HepG2 (cell line): ENCODE measurements around the gene NSMCE1. TPM values are rescaled to one million over a fixed set of nuclear protein-coding genes. Genes with fewer than 3 reads are reported as not detected.

Experiments used
- ATAC-seq: fragments of 200-7000 bp; cut with Tn5 transposase; 3 replicates; pipeline ENCODE4 v1.9.1; 2020; ENCODE audit warnings: mild to moderate bottlenecking, moderate library complexity
- BruUV-seq: library from RNA; stranded (reverse); fragments of 400-500 nt; replicated peaks from 2 replicates; lab custom pipeline; 2021; lab: Mats Ljungman, UMichigan
- CTCF ChIA-PET: fragments of 300-600 bp; formaldehyde crosslinking; extraction: SDS; loops from one replicate; lab custom pipeline; 2021; ENCODE audit warnings: low total read pairs, inconsistent platforms, low intra/inter-chr PET ratio; lab: Yijun Ruan, JAX
- POLR2A ChIA-PET: fragments of 350-600 bp; sonication (Branson Sonifier 250); formaldehyde crosslinking; loops from one replicate; lab custom pipeline; 2020; ENCODE audit warnings: antibody characterized with exemption, inconsistent platforms; lab: Yijun Ruan, JAX
- DNase-seq: peaks from one replicate; pipeline ENCODE4 v3.0.0-alpha.2; 2015; ENCODE audit warnings: low spot score
- FAIRE-seq: peaks from 3 replicates; lab custom pipeline; 2011; peaks lifted over from hg19 to GRCh38; lab: Jason Lieb, UNC
- H2AFZ ChIP-seq: one replicate; pipeline ENCODE4 v1.6.1; 2011; ENCODE audit warnings: low read length, inconsistent platforms
- H3K27ac ChIP-seq: fragments of 300-600 bp; 3 replicates; pipeline ENCODE4 v1.8.0; 2011; ENCODE audit warnings: mixed run types, mild to moderate bottlenecking, mixed read lengths, low read length, inconsistent platforms; ENCODE audit not compliant: insufficient read depth; ENCODE audit errors: extremely low read length
- H3K27me3 ChIP-seq, 2 experiments: fragments of 200-600 bp in 1 of 2; 2 replicates in 1 of 2; 3 replicates in 1 of 2; pipeline versions ENCODE4 v1.6.0 to v1.8.0; 2011; ENCODE audit warnings: low read length in 2 of 2, mild to moderate bottlenecking in 2 of 2, moderate library complexity in 2 of 2, inconsistent platforms in 1 of 2; ENCODE audit not compliant: insufficient read depth in 2 of 2, control insufficient read depth in 1 of 2
- H3K36me3 ChIP-seq, 2 experiments: fragments of 200-600 bp in 1 of 2; replicated peaks in 1 of 2; 2 replicates in 1 of 2; 3 replicates in 1 of 2; pipeline versions ENCODE4 v1.5.1 to v1.8.0; 2011; ENCODE audit warnings: low read length in 2 of 2, inconsistent platforms in 1 of 2; ENCODE audit not compliant: insufficient read depth in 2 of 2, control insufficient read depth in 1 of 2
- H3K4me1 ChIP-seq: 2 replicates; pipeline ENCODE4 v1.5.1; 2012; ENCODE audit warnings: low read length, inconsistent platforms; ENCODE audit not compliant: insufficient read depth
- H3K4me2 ChIP-seq: 2 replicates; pipeline ENCODE4 v1.6.0; 2011; ENCODE audit warnings: low read depth, low read length, inconsistent platforms
- H3K4me3 ChIP-seq, 3 experiments: fragments of 200-600 bp in 1 of 3; sonication (generic), shearing (Covaris generic) in 1 of 3; replicated peaks in 1 of 3; 2 replicates each; pipeline ENCODE4 v1.5.1; 2011 to 2016; ENCODE audit warnings: low read length in 3 of 3, inconsistent platforms in 2 of 3, low read depth in 2 of 3, mild to moderate bottlenecking in 2 of 3, control low read depth in 1 of 3, mixed read lengths in 1 of 3; ENCODE audit not compliant: insufficient read depth in 1 of 3
- H3K79me2 ChIP-seq: one replicate; pipeline ENCODE4 v1.6.1; 2011; ENCODE audit warnings: low read length, inconsistent platforms; ENCODE audit not compliant: insufficient read depth
- H3K9ac ChIP-seq: 2 replicates; pipeline ENCODE4 v1.6.0; 2011; ENCODE audit warnings: mild to moderate bottlenecking, low read depth, low read length, inconsistent platforms; ENCODE audit not compliant: insufficient read depth
- H3K9me3 ChIP-seq: 2 replicates; pipeline ENCODE4 v1.5.1; 2012; ENCODE audit warnings: mild to moderate bottlenecking, low read length
- H4K20me1 ChIP-seq: 2 replicates; pipeline ENCODE4 v1.6.0; 2011; ENCODE audit warnings: inconsistent platforms, mild to moderate bottlenecking, low read length, moderate library complexity; ENCODE audit not compliant: insufficient read depth
- PATZ1 ChIP-seq: sonication (generic); formaldehyde crosslinking; IDR thresholded peaks from 2 replicates; pipeline ENCODE4 v1.4.0; 2020; ENCODE audit warnings: missing genetic modification reagents
- PRDM10 ChIP-seq: sonication (generic); formaldehyde crosslinking; IDR thresholded peaks from 2 replicates; pipeline ENCODE4 v1.4.0; 2020; ENCODE audit warnings: low read depth, missing genetic modification reagents
- PRMT3 ChIP-seq: sonication (generic); formaldehyde crosslinking; IDR thresholded peaks from 2 replicates; pipeline ENCODE4 v1.8.1; 2022; ENCODE audit warnings: low read depth, mild to moderate bottlenecking, moderate library complexity, missing genetic modification reagents, borderline replicate concordance
- ZNF296 ChIP-seq: sonication (generic); formaldehyde crosslinking; conservative IDR thresholded peaks from 2 replicates; pipeline ENCODE4 v1.5.0; 2020; ENCODE audit warnings: mild to moderate bottlenecking, missing genetic modification reagents
- ZNF713 ChIP-seq: sonication (generic); formaldehyde crosslinking; IDR thresholded peaks from 2 replicates; pipeline ENCODE4 v1.4.0; 2020; ENCODE audit warnings: mild to moderate bottlenecking, missing genetic modification reagents
- ZNF772 ChIP-seq: sonication (generic); formaldehyde crosslinking; IDR thresholded peaks from 2 replicates; pipeline ENCODE4 v1.5.0; 2020; ENCODE audit warnings: mild to moderate bottlenecking, missing genetic modification reagents
- WGBS: methylation state at CpG from one replicate; pipeline ENCODE4 v1.1.6; 2017; ENCODE audit warnings: low lambda C conversion rate; 5-methylcytosine and 5-hydroxymethylcytosine counted together
- in situ Hi-C: cut with HindIII; loops from 2 replicates; pipeline ENCODE4 v1.10.0; 2017; ENCODE audit warnings: low pct_unique_long_range_greater_than_20kb; ENCODE audit not compliant: extremely low pct_ligation_motif_present
- intact Hi-C: fragments of 100-400 bp; cut with micrococcal nuclease; formaldehyde crosslinking; loops from one replicate; pipeline ENCODE4 v1.10.0; 2022; ENCODE audit not compliant: unreplicated experiment
- polyA plus RNA-seq, 8 experiments: library from polyadenylated mRNA; depleted of rRNA in 3 of 8; stranded (reverse) in 7 of 8; unstranded in 1 of 8; fragments of >200 nt; fragmentation: Illumina TruSeq in 4 of 8; extraction: Trizol in 4 of 8; gene quantifications; 2 replicates each; pipeline versions ENCODE4 v1.2.1 to v1.2.3, GENCODE V29; 2011 to 2016; ENCODE audit warnings: low read depth in 4 of 8, missing spikeins in 1 of 8, mixed read lengths in 1 of 8; ENCODE audit not compliant: insufficient read depth in 1 of 8
- total RNA-seq, 5 experiments: library from RNA; depleted of rRNA; stranded (reverse); fragments of >200 nt; fragmentation: Illumina TruSeq; extraction: Trizol; gene quantifications; 2 replicates each; pipeline ENCODE4 v1.2.3, GENCODE V29; 2016; ENCODE audit warnings: low read depth in 1 of 5
- TF ChIP-seq, protein P1 (sequence below), 2 experiments: sonication (generic) in 1 of 2; formaldehyde crosslinking in 1 of 2; IDR thresholded peaks; 2 replicates each; pipeline versions ENCODE4 v1.4.0 to v1.6.1; 2018 to 2020; ENCODE audit warnings: missing genetic modification reagents in 2 of 2, borderline replicate concordance in 1 of 2, low read depth in 1 of 2, mild to moderate bottlenecking in 1 of 2, missing biosample characterization in 1 of 2

NSMCE1 gene
- total and polyA plus RNA-seq, 2 of the 13 experiments (the other 11 are each of a cell fraction or from before 2014, with no cell fraction given), result 42.7 to 52.9 TPM

GRCh38 chr16:27238591-27238990 is 30.0 kb downstream of the NSMCE1 start:
- intact Hi-C loops (no loop called here), in situ Hi-C loops (no loop called here)
- DNase-seq (no peak), ATAC-seq (no peak), FAIRE-seq (no peak)
- H2AFZ ChIP-seq, result no peak overlapping the region
- no peaks in the 10 kb centered on the region for H3K27me3 ChIP-seq
- TF ChIP-seq PRDM10 (CRISPR knock-in tag), result no peak
- no peak for TF ChIP-seq PATZ1 (CRISPR knock-in tag)
- no peak for TF ChIP-seq ZNF296 (CRISPR knock-in tag)
- TF ChIP-seq, protein P1, sequence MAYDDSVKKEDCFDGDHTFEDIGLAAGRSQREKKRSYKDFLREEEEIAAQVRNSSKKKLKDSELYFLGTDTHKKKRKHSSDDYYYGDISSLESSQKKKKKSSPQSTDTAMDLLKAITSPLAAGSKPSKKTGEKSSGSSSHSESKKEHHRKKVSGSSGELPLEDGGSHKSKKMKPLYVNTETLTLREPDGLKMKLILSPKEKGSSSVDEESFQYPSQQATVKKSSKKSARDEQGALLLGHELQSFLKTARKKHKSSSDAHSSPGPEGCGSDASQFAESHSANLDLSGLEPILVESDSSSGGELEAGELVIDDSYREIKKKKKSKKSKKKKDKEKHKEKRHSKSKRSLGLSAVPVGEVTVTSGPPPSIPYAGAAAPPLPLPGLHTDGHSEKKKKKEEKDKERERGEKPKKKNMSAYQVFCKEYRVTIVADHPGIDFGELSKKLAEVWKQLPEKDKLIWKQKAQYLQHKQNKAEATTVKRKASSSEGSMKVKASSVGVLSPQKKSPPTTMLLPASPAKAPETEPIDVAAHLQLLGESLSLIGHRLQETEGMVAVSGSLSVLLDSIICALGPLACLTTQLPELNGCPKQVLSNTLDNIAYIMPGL (CRISPR knock-in tag; IDR thresholded peaks at IDR 0.05; ENCODE audit: borderline replicate concordance in 1 of 2, low read depth in 1 of 2), result no peak
- TF ChIP-seq PRMT3 (CRISPR knock-in tag), result no peak
- no peak for TF ChIP-seq ZNF713 (CRISPR knock-in tag)
- no peak for TF ChIP-seq ZNF772 (CRISPR knock-in tag)
- H3K4me2 ChIP-seq, result no peak overlapping the region
- no peak overlapping the region for H3K9ac ChIP-seq
- CTCF ChIA-PET, result interaction anchor here (0.9 kb wide), 1 partner anchor 131 kb away, joined by 3 read pairs; no protein-coding TSS in a partner anchor
- peaks cover 5 to 18% of the 10 kb centered on the region in 2 experiments for H3K36me3 ChIP-seq
- WGBS, result 95% methylated on average over 2 of the region's 2 CpGs
- H3K4me1 ChIP-seq, result peaks cover 14% of the 10 kb centered on the region
- POLR2A ChIA-PET, result interaction anchor here (1.1 kb wide), 1 partner anchor 35 kb away, joined by 3 read pairs; no protein-coding TSS in a partner anchor
- no TSS peak for BruUV-seq
- no peak overlapping the region for H3K27ac ChIP-seq
- peaks cover 4% of the 10 kb centered on the region for H3K79me2 ChIP-seq
- no peak overlapping the region for H3K4me3 ChIP-seq
- no peaks in the 10 kb centered on the region for H3K9me3 ChIP-seq
- no peaks in the 10 kb centered on the region for H4K20me1 ChIP-seq
